LNCAP (cell line): ENCODE results near the gene JAKMIP1.

Source experiments
- CTCF ChIP-seq: fragments of 450-650 bp; IDR thresholded peaks from 2 replicates; pipeline ENCODE4 v1.5.1; 2017; ENCODE audit warnings: mild to moderate bottlenecking

Gene JAKMIP1

GRCh38 chr4:6231663-6232165 is 31.4 kb upstream of the JAKMIP1 start:
- no peak for TF ChIP-seq CTCF

- no peak for TF ChIP-seq CTCF
Measured at GRCh38 chr4:6230827-6231662, 30.7 kb upstream of the JAKMIP1 start.

- no peak for TF ChIP-seq CTCF
Measured at GRCh38 chr4:6230502-6230785, 30.1 kb upstream of the JAKMIP1 start.

GRCh38 chr4:6229671-6230501 is 29.5 kb upstream of the JAKMIP1 start:
- TF ChIP-seq CTCF: no peak

GRCh38 chr4:6229095-6229494 is 28.7 kb upstream of the JAKMIP1 start:
- no peak for TF ChIP-seq CTCF

GRCh38 chr4:6228158-6229067 is 28.1 kb upstream of the JAKMIP1 start:
- TF ChIP-seq CTCF: no peak

GRCh38 chr4:6227412-6228157 is 27.2 kb upstream of the JAKMIP1 start:
- no peak for TF ChIP-seq CTCF
